UCSD-AML1 (cell line): Measurements from ENCODE around the gene DPF3.
"Not testable (repeated sequence)": the region's sequence is repeated elsewhere in the genome, so short reads cannot be mapped to it uniquely, and the experiment has no call there.

ENCODE experiments used
- DNase-seq: peaks from one replicate; lab custom pipeline; 2025; ENCODE audit not compliant: unreplicated experiment; lab: John Stamatoyannopoulos, UW

Gene DPF3

DNA sequence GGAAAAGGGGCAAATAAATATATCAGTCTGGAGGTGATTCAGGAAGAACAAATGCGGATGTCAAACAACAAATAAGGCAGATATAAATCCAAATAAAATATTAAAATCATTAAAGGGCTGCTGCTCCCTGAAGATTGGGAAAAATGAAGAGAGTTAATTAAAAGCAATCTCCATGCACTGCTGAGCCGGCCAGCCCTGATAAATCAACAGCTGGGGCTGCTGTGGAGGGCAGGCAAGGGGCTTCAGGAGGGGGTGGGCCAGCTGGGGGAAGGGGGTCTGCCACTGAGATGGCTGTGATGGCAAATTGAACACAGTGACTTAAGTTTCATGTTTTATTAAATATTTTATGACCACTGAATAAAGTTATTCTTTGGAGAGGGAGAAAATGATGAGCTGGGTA, 12.4 kb downstream of the DPF3 start:
- DNase-seq: no peak

GRCh38 chr14:72880820-72881219, 13.1 kb downstream of the DPF3 start:
- DNase-seq: no peak

GRCh38 chr14:72880164-72880563, 13.7 kb downstream of the DPF3 start:
- no peak for DNase-seq

GRCh38 chr14:72879431-72879830, 14.5 kb downstream of the DPF3 start:
- no peak for DNase-seq

DNA sequence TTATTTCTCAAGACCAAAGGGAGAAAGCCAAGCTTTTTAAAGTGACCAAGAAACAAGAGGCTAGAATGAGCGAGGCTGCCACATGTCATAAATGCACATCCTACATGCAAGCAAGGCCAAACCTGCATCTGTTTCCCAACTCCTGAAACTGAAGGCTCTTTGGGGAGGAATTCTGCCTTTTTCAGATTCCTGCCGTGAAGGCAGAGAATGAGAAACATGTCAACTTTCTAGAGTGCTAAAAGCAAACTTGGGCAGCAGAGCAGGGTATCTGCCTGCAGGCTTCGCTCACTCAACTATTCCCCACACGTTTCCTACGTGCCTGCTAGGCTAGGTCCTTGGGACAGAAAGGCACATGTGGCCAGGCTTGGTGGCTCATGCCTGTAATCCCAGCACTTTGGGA, 15.2 kb downstream of the DPF3 start:
- no peak for DNase-seq

GRCh38 chr14:72876710-72877063, 17.2 kb downstream of the DPF3 start:
- DNase-seq: no peak

DNA sequence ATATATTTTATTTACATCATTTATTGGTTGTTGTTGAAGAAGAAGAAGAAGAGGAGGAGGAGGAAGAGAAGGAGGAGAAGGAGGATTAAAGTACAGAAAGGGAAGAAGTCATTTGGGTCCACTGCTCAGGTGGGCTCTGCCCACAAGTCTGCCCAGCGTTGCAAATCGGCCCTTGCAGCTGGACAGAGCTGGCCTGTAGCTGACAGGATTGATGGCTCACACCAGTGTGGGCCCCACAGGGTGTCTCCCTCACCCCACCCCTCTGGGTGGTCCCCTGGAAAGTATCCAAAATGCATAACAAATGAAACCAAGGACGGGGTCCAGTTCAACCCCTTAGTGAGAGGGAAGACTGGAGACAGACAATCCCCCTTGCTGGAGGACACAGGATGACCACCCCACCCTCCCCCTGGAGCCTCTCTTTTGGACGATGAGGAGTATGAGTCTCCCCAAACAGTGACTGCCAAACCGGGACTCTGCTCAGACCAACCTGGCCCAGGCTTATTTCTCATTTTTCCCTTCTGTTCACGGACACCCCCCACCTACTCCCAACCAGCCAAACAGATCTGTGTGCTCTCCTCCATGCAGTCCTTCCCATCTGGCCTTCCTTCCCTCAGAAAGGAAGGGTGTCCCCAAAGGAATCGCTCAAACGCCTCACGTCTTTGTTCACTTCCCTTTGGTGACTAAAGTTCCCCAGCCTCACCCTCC, 17.7 kb downstream of the DPF3 start:
- no peak for DNase-seq

- not testable (repeated sequence) for DNase-seq
Measured at GRCh38 chr14:72870878-72871277, 23.0 kb downstream of the DPF3 start.

- DNase-seq: no peak
Measured at GRCh38 chr14:72869407-72870329, 24.2 kb downstream of the DPF3 start.

DNA sequence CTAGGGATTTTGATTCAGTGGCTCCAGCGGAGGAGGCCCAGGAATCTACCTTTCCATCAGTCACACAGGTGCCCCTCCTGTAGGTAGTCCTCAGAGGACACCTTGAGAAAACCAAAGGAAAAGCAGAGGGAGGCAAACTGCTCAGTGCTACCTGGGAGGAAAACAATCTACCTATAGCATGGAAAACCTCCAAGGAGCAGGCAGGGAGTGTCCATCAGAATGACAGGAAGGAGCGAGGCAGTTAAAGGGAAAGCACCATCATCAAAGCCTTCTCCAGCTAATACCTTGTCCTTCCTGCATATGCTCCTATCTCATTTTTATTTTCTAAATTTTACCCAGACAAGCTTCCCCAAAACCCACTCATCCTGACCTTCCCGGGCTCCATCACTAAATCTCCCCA, 25.4 kb downstream of the DPF3 start:
- no peak for DNase-seq

DNA sequence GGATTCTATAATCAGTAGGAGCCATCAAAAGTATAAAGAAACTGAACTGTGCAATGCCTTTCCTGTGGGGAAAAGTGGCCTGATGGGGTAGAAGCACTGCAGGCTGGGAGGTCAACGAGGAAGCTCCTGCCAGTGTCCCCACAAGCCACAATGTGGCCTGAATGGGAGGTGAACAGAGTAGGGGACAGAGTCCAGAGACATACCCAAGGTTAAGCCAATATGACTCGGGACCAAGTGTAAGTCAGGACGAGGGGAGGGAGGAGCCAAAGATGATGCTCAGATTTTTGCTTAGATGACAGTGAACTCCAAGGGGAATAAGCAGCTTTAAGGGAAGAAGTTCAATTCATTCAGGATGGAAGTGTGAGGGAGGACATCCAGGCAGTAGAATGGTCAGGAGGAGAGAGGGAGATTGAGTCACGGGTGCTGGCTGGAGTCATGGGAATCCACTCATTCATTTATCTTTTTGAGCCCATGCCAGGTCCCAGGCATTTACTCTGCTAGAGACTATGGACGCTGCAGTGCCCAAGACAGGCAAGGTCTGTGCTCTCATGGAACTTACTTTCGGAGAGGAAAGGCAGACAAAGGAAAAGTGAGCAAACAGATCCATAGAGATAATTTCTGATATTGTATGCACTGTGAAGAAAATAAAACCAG, 29.1 kb downstream of the DPF3 start:
- DNase-seq: no peak

DNA sequence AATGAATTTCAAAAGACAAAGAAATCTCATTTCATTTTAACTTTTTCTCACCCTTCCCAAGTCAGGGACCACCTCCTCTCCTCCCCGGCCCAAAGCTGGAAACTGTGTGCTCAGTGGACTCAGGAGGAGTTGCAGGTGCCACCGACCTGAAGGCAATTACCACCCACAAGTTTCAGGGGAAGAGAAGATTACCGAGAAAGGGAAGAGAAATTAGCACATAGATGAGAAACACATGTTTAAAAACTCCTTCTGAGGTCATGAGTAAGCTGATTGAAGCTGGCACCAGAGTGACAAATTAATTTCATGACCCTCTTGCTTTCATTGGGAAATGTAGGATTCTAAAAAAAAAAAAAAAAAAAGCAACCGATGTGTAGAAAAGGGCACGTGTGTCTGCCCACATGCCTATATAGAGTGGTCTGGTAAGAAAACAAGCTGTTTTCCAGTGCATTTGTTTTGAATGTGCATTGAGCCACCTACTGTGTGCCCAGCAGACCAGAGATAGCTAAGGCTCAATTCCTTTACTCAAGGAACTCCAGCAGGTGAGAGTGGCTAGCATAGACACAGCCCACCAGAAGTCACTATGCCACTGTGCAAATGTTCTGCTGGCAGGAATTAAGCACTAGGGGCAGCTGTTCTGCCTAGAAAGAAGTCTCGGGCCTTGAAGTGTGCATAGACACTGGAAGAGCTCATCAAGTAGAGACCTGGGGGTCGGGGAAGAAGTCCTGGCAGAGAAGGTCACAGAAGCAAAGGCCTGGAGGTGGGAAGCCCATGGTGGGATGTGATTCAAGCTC, 30.5 kb downstream of the DPF3 start:
- no peak for DNase-seq

DNA sequence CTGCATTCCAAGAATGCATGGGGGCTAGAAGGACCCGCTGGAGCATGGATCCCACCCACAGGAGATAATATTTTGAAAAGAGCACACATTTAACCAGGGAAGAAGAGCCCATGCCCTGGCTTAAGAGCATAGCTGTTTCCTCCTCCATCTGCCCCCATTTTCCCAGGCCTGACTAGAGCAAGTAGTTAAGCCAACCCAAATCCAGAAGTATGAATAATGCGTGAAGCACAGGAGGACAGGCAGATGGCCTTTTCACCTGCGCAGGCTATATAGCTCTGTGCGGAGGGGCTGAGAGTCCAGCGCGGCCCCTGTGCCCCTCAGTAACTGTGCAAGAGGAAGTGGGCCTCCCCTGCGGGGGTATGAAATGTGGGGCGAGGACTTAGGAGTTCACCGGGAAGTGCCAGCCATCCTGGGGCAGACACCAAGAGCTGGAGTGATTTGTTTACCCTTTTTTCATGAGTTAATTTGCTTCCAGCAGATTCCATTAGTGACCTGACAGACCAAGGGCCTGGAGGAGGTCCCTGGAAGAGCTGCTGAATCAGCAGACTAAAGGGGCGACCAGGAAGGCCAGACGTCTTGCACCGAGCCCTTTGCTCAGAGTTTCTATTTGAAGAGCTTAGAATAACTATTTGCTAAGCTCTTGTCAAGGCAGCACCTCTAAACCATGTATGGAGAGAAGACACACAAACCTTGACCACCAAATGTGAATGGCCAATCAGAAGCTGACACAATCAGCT, 37.2 kb downstream of the DPF3 start:
- DNase-seq: no peak

GRCh38 chr14:72855913-72856312, 38.0 kb downstream of the DPF3 start:
- DNase-seq: no peak

GRCh38 chr14:72852194-72852593, 41.7 kb downstream of the DPF3 start:
- no peak for DNase-seq

GRCh38 chr14:72851635-72852034, 42.3 kb downstream of the DPF3 start:
- no peak for DNase-seq

DNA sequence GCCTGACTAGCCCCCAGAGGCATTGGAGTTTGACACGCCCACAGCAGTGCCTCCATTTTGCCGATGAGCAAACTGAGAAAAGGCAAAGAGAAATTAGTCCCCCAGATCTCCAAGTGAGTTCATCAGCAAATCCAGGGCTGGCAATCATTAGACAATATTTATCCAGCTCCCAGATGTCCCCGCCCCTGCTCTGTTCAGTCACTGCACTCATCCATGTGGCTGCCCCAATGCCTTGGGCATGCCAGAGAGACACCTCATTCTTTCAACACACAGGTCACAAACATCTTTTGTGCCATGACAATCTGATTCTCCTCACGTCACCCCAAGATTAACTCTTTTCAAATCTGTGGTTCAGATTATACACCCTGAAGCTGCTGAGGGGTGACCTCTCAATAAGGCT, 43.5 kb downstream of the DPF3 start:
- no peak for DNase-seq

DNA sequence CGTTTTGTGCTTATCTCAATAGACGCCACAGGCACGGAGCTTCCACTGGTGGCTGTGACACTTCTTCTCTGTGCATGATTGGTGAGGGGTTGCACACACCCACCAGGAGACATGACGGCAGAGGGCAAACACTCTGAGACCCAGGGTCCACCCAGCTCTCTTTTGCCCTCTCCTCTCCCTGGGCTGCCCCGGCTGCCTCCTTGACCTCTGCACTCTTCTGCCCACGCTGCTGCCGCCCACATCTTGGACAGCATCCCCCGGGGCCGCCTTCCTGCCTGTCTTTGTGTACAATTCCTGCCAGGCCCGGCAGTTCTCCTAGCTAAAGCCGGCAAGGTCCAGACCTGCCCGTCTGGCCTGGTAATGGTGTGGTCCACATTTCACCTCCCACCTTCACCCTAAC, 44.7 kb downstream of the DPF3 start:
- no peak for DNase-seq

- DNase-seq: no peak
Measured at GRCh38 chr14:72847721-72848120, 46.2 kb downstream of the DPF3 start.

DNA sequence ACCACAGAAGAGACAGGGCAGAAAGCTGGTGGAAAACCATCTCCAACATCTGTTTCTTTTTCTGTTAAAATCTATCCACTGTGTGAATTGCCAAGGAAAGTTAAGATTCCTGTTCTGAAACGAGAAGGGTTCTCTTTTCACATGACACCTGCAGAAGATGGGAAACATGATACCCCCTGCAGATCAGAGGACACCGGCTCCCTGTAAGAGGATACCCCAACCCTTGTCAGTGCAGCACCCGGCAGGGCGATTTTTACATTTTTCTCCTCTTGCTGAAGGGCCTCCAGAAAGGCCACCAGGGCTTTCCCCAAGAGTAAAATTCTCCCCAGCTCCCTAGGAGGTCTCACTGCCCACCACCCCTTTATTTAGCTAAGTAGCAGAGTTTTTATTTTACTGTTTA, 48.2 kb downstream of the DPF3 start:
- DNase-seq: no peak

- DNase-seq: no peak
Measured at GRCh38 chr14:72845196-72845595, 48.7 kb downstream of the DPF3 start.
